GM19043 (cell line): ENCODE data around the gene SWT1.
A peak's percentile ranks its signal among the peaks of the same experiment; 100 is the strongest.
"Not testable (repeated sequence)": the region's sequence is repeated elsewhere in the genome, so short reads cannot be mapped to it uniquely, and the experiment has no call there.

Experiments used
- ATAC-seq: cut with Tn5 transposase; IDR thresholded peaks from one replicate; pipeline ENCODE4 v1.9.1; 2021; ENCODE audit warnings: low read depth; ENCODE audit not compliant: unreplicated experiment

SWT1 gene

GRCh38 chr1:185317034-185317885 is 160.3 kb downstream of the SWT1 start, which contains the start of gene IVNS1ABP:
Gene IVNS1ABP (minus strand): TSS chr1:185317243. CDS start chr1:185309493, 7,750 bp downstream.
- peak; percentile 65 for ATAC-seq

- peak; percentile 35 for ATAC-seq
Observed at GRCh38 chr1:185317886-185318310, 160.9 kb downstream of the SWT1 start.

GRCh38 chr1:185318431-185319138 is 161.6 kb downstream of the SWT1 start:
- ATAC-seq: no peak

GRCh38 chr1:185319139-185319475 is 162.1 kb downstream of the SWT1 start:
- ATAC-seq: no peak

GRCh38 chr1:185321104-185321503 is 164.1 kb downstream of the SWT1 start:
- ATAC-seq: not testable (repeated sequence)

- ATAC-seq: not testable (repeated sequence)
Observed at GRCh38 chr1:185321653-185322221, 164.8 kb downstream of the SWT1 start.

GRCh38 chr1:185322636-185323035 is 165.7 kb downstream of the SWT1 start:
- ATAC-seq: no peak

GRCh38 chr1:185324118-185324517 is 167.2 kb downstream of the SWT1 start:
- ATAC-seq: no peak

- ATAC-seq: no peak
Observed at GRCh38 chr1:185325413-185325812, 168.4 kb downstream of the SWT1 start.

GRCh38 chr1:185328255-185328654 is 171.3 kb downstream of the SWT1 start:
- no peak for ATAC-seq

GRCh38 chr1:185334182-185334581 is 177.2 kb downstream of the SWT1 start:
- ATAC-seq: no peak

GRCh38 chr1:185337246-185337645 is 180.3 kb downstream of the SWT1 start:
- no peak for ATAC-seq

GRCh38 chr1:185338719-185339622 is 182.0 kb downstream of the SWT1 start:
- ATAC-seq: peak; percentile 96

- ATAC-seq: no peak
Observed at GRCh38 chr1:185341196-185341781, 184.3 kb downstream of the SWT1 start.
